Mucosa of descending colon (tissue), 3 donors: Measurements from ENCODE around the gene ZNG1A. TPM values are rescaled to one million over a fixed set of nuclear protein-coding genes. Genes with fewer than 3 reads are reported as not detected.
"Not testable (repeated sequence)": the region's sequence is repeated elsewhere in the genome, so short reads cannot be mapped to it uniquely, and the experiment has no call there.

Source experiments
- ATAC-seq: fragments of 200-7000 bp; cut with Tn5 transposase; one replicate; pipeline ENCODE4 v1.9.1; 2020; ENCODE audit warnings: mild to moderate bottlenecking, moderate library complexity
- DNase-seq, 3 donors: peaks; one replicate each; pipeline ENCODE4 v3.0.0-alpha.2; 2020
- H3K36me3 ChIP-seq: fragments of 200-600 bp; one replicate; pipeline ENCODE4 v1.8.0; 2021; ENCODE audit warnings: low read depth, mild to moderate bottlenecking
- H3K4me1 ChIP-seq: fragments of 200-600 bp; one replicate; pipeline ENCODE4 v1.8.0; 2021; ENCODE audit warnings: low read depth, mild to moderate bottlenecking
- H3K4me3 ChIP-seq: fragments of 200-600 bp; one replicate; pipeline ENCODE4 v1.8.0; 2021; ENCODE audit warnings: mild to moderate bottlenecking
- H3K9me3 ChIP-seq: fragments of 200-600 bp; one replicate; pipeline ENCODE4 v1.8.0; 2021; ENCODE audit warnings: mild to moderate bottlenecking
- CTCF ChIP-seq: fragments of 200-600 bp; IDR thresholded peaks from one replicate; pipeline ENCODE4 v1.8.0; 2022; ENCODE audit warnings: antibody characterized with exemption, mild to moderate bottlenecking
- intact Hi-C, 2 donors: fragments of 100-400 bp; cut with DNase I in 1 of 2; cut with micrococcal nuclease in 1 of 2; formaldehyde crosslinking; loops; one replicate each; pipeline versions ENCODE4 v1.11.0 to v1.11.1; 2022; cut with DNase I, micrococcal nuclease
- total RNA-seq, 3 donors: library from RNA; stranded (reverse); fragmentation: NEBNext Ultra II Directional in 2 of 3; extraction: Animal tissue kit (Norgen Biotek cat#: 25700) in 2 of 3; gene quantifications; one replicate each; pipeline versions ENCODE4 v1.2.1 to v1.2.4, GENCODE V29; 2021 to 2023
- donor health status: DM: no; HTN: no; CAD: no; lungs with moderate emphysema.
- donor health status: DM: no; HTN: no; CAD: no.
- donor health status: DM: no; HTN: yes; CAD: no.

ZNG1A gene
- total RNA-seq, 3 donors from 2014 or later: 25.2 to 36.0 (median 33.3) TPM

GRCh38 chr9:214648-215493 is 36.0 kb upstream of the ZNG1A start, which contains the start of gene DOCK8:
Gene DOCK8, plus strand, starts transcription at chr9:214865. Its CDS starts 112 bp downstream, at chr9:214977.
- intact Hi-C loops: no loop called here

GRCh38 chr9:214351-214647 is 35.4 kb upstream of the ZNG1A start:
- Histone ChIP-seq H3K9me3 (no peaks in the 10 kb centered on the region), H3K4me1 (no peaks in the 10 kb centered on the region), H3K4me3 (no peak overlapping the region), H3K36me3 (no peaks in the 10 kb centered on the region)
- intact Hi-C loops: no loop called here
- ATAC-seq (no peak), DNase-seq (no peak)
- no peak for TF ChIP-seq CTCF

More at GRCh38 chr9:214648-215493, 36.0 kb upstream of the ZNG1A start, which contains the start of gene DOCK8:
- Histone ChIP-seq H3K9me3 (no peaks in the 10 kb centered on the region), H3K36me3 (no peaks in the 10 kb centered on the region), H3K4me1 (no peaks in the 10 kb centered on the region), H3K4me3 (peak within 1 kb of the TSS; percentile 34)
- peak; percentile 29 for TF ChIP-seq CTCF
- peak; percentile 95 for ATAC-seq
- peak; percentile 73 to 85 (median 85) for DNase-seq

GRCh38 chr9:213901-214300 is 35.0 kb upstream of the ZNG1A start:
- H3K4me3 ChIP-seq, DNase-seq, H3K9me3 ChIP-seq, H3K36me3 ChIP-seq, ATAC-seq, intact Hi-C loops, H3K4me1 ChIP-seq: not testable (repeated sequence)

GRCh38 chr9:212297-212696 is 33.4 kb upstream of the ZNG1A start:
- no peak for TF ChIP-seq CTCF
- ATAC-seq (no peak), DNase-seq (no peak)
- no peak overlapping the region for H3K4me3 ChIP-seq
- H3K9me3 ChIP-seq: no peaks in the 10 kb centered on the region
- H3K36me3 ChIP-seq: no peaks in the 10 kb centered on the region
- H3K4me1 ChIP-seq: no peaks in the 10 kb centered on the region
- intact Hi-C loops: no loop called here

- no peak for TF ChIP-seq CTCF
- no peak for ATAC-seq
- Histone ChIP-seq H3K4me3 (no peak overlapping the region), H3K36me3 (no peaks in the 10 kb centered on the region), H3K4me1 (no peaks in the 10 kb centered on the region), H3K9me3 (no peaks in the 10 kb centered on the region)
- intact Hi-C loops: no loop called here
- DNase-seq: no peak
Measured at GRCh38 chr9:211557-211956, 32.7 kb upstream of the ZNG1A start.

- Histone ChIP-seq H3K36me3 (no peaks in the 10 kb centered on the region), H3K4me3 (no peak overlapping the region), H3K9me3 (no peaks in the 10 kb centered on the region), H3K4me1 (no peaks in the 10 kb centered on the region)
- DNase-seq: no peak
- intact Hi-C loops: no loop called here
- ATAC-seq: no peak
- TF ChIP-seq CTCF: no peak
Measured at GRCh38 chr9:211036-211435, 32.2 kb upstream of the ZNG1A start.
